Measurements from ENCODE around the gene MSX2. TPM values are rescaled to one million over a fixed set of nuclear protein-coding genes. Genes with fewer than 3 reads are reported as not detected.

MSX2 gene
- total and polyA plus RNA-seq, 2 of the 8 experiments (the other 6 are each of a cell fraction or from before 2014, with no cell fraction given), result 0.24 to 0.47 TPM

DNA sequence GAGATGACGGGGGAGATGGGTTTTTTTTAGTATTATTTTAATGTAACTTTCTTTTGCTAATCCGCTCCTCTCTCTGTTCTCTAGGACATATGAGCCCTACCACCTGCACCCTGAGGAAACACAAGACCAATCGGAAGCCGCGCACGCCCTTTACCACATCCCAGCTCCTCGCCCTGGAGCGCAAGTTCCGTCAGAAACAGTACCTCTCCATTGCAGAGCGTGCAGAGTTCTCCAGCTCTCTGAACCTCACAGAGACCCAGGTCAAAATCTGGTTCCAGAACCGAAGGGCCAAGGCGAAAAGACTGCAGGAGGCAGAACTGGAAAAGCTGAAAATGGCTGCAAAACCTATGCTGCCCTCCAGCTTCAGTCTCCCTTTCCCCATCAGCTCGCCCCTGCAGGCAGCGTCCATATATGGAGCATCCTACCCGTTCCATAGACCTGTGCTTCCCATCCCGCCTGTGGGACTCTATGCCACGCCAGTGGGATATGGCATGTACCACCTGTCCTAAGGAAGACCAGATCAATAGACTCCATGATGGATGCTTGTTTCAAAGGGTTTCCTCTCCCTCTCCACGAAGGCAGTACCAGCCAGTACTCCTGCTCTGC, 4.8 kb downstream of the MSX2 start (continued):
- TF ChIP-seq, protein P1, sequence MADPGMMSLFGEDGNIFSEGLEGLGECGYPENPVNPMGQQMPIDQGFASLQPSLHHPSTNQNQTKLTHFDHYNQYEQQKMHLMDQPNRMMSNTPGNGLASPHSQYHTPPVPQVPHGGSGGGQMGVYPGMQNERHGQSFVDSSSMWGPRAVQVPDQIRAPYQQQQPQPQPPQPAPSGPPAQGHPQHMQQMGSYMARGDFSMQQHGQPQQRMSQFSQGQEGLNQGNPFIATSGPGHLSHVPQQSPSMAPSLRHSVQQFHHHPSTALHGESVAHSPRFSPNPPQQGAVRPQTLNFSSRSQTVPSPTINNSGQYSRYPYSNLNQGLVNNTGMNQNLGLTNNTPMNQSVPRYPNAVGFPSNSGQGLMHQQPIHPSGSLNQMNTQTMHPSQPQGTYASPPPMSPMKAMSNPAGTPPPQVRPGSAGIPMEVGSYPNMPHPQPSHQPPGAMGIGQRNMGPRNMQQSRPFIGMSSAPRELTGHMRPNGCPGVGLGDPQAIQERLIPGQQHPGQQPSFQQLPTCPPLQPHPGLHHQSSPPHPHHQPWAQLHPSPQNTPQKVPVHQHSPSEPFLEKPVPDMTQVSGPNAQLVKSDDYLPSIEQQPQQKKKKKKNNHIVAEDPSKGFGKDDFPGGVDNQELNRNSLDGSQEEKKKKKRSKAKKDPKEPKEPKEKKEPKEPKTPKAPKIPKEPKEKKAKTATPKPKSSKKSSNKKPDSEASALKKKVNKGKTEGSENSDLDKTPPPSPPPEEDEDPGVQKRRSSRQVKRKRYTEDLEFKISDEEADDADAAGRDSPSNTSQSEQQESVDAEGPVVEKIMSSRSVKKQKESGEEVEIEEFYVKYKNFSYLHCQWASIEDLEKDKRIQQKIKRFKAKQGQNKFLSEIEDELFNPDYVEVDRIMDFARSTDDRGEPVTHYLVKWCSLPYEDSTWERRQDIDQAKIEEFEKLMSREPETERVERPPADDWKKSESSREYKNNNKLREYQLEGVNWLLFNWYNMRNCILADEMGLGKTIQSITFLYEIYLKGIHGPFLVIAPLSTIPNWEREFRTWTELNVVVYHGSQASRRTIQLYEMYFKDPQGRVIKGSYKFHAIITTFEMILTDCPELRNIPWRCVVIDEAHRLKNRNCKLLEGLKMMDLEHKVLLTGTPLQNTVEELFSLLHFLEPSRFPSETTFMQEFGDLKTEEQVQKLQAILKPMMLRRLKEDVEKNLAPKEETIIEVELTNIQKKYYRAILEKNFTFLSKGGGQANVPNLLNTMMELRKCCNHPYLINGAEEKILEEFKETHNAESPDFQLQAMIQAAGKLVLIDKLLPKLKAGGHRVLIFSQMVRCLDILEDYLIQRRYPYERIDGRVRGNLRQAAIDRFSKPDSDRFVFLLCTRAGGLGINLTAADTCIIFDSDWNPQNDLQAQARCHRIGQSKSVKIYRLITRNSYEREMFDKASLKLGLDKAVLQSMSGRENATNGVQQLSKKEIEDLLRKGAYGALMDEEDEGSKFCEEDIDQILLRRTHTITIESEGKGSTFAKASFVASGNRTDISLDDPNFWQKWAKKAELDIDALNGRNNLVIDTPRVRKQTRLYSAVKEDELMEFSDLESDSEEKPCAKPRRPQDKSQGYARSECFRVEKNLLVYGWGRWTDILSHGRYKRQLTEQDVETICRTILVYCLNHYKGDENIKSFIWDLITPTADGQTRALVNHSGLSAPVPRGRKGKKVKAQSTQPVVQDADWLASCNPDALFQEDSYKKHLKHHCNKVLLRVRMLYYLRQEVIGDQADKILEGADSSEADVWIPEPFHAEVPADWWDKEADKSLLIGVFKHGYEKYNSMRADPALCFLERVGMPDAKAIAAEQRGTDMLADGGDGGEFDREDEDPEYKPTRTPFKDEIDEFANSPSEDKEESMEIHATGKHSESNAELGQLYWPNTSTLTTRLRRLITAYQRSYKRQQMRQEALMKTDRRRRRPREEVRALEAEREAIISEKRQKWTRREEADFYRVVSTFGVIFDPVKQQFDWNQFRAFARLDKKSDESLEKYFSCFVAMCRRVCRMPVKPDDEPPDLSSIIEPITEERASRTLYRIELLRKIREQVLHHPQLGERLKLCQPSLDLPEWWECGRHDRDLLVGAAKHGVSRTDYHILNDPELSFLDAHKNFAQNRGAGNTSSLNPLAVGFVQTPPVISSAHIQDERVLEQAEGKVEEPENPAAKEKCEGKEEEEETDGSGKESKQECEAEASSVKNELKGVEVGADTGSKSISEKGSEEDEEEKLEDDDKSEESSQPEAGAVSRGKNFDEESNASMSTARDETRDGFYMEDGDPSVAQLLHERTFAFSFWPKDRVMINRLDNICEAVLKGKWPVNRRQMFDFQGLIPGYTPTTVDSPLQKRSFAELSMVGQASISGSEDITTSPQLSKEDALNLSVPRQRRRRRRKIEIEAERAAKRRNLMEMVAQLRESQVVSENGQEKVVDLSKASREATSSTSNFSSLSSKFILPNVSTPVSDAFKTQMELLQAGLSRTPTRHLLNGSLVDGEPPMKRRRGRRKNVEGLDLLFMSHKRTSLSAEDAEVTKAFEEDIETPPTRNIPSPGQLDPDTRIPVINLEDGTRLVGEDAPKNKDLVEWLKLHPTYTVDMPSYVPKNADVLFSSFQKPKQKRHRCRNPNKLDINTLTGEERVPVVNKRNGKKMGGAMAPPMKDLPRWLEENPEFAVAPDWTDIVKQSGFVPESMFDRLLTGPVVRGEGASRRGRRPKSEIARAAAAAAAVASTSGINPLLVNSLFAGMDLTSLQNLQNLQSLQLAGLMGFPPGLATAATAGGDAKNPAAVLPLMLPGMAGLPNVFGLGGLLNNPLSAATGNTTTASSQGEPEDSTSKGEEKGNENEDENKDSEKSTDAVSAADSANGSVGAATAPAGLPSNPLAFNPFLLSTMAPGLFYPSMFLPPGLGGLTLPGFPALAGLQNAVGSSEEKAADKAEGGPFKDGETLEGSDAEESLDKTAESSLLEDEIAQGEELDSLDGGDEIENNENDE (IDR thresholded peaks at IDR 0.05; ENCODE audit: insufficient replicate concordance, low read length), result no peak
- TF ChIP-seq RXRA (IDR thresholded peaks at IDR 0.05; ENCODE audit: insufficient read depth, low read depth, low read length), result no peak
- TF ChIP-seq GABPA (IDR thresholded peaks at IDR 0.05; ENCODE audit: borderline replicate concordance, insufficient read depth, low read length), result no peak
- TF ChIP-seq BACH1 (IDR thresholded peaks at IDR 0.05; ENCODE audit: low read length), result no peak
- TF ChIP-seq, protein P2, sequence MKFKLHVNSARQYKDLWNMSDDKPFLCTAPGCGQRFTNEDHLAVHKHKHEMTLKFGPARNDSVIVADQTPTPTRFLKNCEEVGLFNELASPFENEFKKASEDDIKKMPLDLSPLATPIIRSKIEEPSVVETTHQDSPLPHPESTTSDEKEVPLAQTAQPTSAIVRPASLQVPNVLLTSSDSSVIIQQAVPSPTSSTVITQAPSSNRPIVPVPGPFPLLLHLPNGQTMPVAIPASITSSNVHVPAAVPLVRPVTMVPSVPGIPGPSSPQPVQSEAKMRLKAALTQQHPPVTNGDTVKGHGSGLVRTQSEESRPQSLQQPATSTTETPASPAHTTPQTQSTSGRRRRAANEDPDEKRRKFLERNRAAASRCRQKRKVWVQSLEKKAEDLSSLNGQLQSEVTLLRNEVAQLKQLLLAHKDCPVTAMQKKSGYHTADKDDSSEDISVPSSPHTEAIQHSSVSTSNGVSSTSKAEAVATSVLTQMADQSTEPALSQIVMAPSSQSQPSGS (IDR thresholded peaks at IDR 0.05; ENCODE audit: low read length), result no peak
- no peak for TF ChIP-seq SIN3A (conservative IDR thresholded peaks at IDR 0.05 in 1 of 2, IDR thresholded peaks at IDR 0.05 in 1 of 2; ENCODE audit: low read depth in 1 of 2, low read length in 2 of 2)
- TF ChIP-seq EZH2 (IDR thresholded peaks at IDR 0.05; ENCODE audit: low read depth, low read length, severe bottlenecking), result peak; percentile 65
- peak; percentile 81 for TF ChIP-seq RNF2 (IDR thresholded peaks at IDR 0.05; ENCODE audit: borderline replicate concordance, low read depth, low read length, missing control alignments, poor library complexity, severe bottlenecking)
